Small intestine (tissue), 7 donors: ENCODE results near the gene CCSER1. TPM values are rescaled to one million over a fixed set of nuclear protein-coding genes. Genes with fewer than 3 reads are reported as not detected.
"Not testable (repeated sequence)": the region's sequence is repeated elsewhere in the genome, so short reads cannot be mapped to it uniquely, and the experiment has no call there.

Experiments
- DNase-seq, 2 donors: peaks; one replicate each; pipeline versions ENCODE4 v3.0.0 to v3.0.0-alpha.2; 2013
- FAIRE-seq: peaks from 2 replicates; lab custom pipeline; 2012; peaks lifted over from hg19 to GRCh38; lab: Jason Lieb, UNC
- H3K27ac ChIP-seq, 3 donors: one replicate each; pipeline ENCODE4 v1.5.1; 2013; ENCODE audit warnings: low read length in 2 of 3, mild to moderate bottlenecking in 2 of 3, control low read depth in 1 of 3, inconsistent platforms in 1 of 3, low read depth in 1 of 3, moderate library complexity in 1 of 3
- H3K27me3 ChIP-seq, 3 donors: one replicate each; pipeline ENCODE4 v1.6.1; 2013; ENCODE audit warnings: low read length in 3 of 3, inconsistent platforms in 1 of 3; ENCODE audit not compliant: control insufficient read depth in 3 of 3, insufficient read depth in 3 of 3
- H3K36me3 ChIP-seq, 3 donors: one replicate each; pipeline ENCODE4 v1.6.1; 2013; ENCODE audit warnings: low read length in 3 of 3, inconsistent platforms in 1 of 3, low read depth in 1 of 3, mild to moderate bottlenecking in 1 of 3, moderate library complexity in 1 of 3; ENCODE audit not compliant: control insufficient read depth in 3 of 3, insufficient read depth in 2 of 3
- H3K4me1 ChIP-seq, 3 donors: one replicate each; pipeline ENCODE4 v1.6.1; 2013; ENCODE audit warnings: low read length in 2 of 3, inconsistent platforms in 1 of 3, low read depth in 1 of 3, mild to moderate bottlenecking in 1 of 3, moderate library complexity in 1 of 3; ENCODE audit not compliant: control insufficient read depth in 3 of 3, insufficient read depth in 2 of 3
- H3K4me3 ChIP-seq, 3 donors: one replicate each; pipeline ENCODE4 v1.5.1; 2013; ENCODE audit warnings: low read length in 3 of 3, control low read depth in 1 of 3, inconsistent platforms in 1 of 3, low read depth in 1 of 3, mild to moderate bottlenecking in 1 of 3, moderate library complexity in 1 of 3
- H3K9me3 ChIP-seq, 2 donors: one replicate each; pipeline ENCODE4 v1.6.1; 2013; ENCODE audit warnings: low read depth in 1 of 2, low read length in 1 of 2; ENCODE audit not compliant: control insufficient read depth in 2 of 2, insufficient read depth in 1 of 2
- WGBS, 3 donors: extraction: QIAGEN DNeasy Blood & Tissue Kit; methylation state at CpG; one replicate each; pipeline ENCODE4 v1.1.7; 2013; 5-methylcytosine and 5-hydroxymethylcytosine counted together
- polyA plus RNA-seq, 4 donors: library from polyadenylated mRNA; stranded (reverse) in 3 of 4; unstranded in 1 of 4; fragments of 200-250 nt in 3 of 4; fragments of 120-200 nt in 1 of 4; gene quantifications; one replicate each; pipeline versions ENCODE4 v1.2.1 to v1.2.3, GENCODE V29; 2013
- donor health status: healthy with polysubstance abuse.
- donor health status: control.
- donor health status: control.
- donor health status: Bipolar disorder and iron deficiency.
- donor health status: healthy.

The CCSER1 gene
- polyA plus RNA-seq, 4 donors, result 3.5 to 8.7 (median 5.7) TPM

DNA sequence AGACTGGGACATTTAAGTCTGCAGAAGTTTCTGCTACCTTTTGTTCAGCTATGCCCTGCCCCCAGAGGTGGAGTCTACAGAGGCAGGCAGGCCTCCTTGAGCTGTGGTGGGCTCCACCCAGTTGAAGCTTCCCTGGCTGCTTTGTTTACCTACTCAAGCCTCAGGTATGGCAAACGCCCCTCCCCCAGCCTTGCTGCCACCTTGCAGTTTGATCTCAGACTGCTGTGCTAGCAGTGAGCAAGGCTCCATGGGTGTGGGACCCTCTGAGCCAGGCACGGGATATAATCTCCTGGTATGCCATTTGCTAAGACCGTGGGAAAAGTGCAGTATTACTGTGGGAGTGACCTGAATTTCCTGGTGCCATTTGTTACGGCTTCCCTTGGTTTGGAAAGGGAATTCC is 1026.8 kb downstream of the CCSER1 start:
- not testable (repeated sequence) for H3K36me3 ChIP-seq, H3K4me3 ChIP-seq, H3K27me3 ChIP-seq, FAIRE-seq, H3K4me1 ChIP-seq, H3K9me3 ChIP-seq, H3K27ac ChIP-seq, DNase-seq
- WGBS, 3 donors, result 82 to 85% (median 84%) methylated on average over 4 of the region's 4 CpGs

DNA sequence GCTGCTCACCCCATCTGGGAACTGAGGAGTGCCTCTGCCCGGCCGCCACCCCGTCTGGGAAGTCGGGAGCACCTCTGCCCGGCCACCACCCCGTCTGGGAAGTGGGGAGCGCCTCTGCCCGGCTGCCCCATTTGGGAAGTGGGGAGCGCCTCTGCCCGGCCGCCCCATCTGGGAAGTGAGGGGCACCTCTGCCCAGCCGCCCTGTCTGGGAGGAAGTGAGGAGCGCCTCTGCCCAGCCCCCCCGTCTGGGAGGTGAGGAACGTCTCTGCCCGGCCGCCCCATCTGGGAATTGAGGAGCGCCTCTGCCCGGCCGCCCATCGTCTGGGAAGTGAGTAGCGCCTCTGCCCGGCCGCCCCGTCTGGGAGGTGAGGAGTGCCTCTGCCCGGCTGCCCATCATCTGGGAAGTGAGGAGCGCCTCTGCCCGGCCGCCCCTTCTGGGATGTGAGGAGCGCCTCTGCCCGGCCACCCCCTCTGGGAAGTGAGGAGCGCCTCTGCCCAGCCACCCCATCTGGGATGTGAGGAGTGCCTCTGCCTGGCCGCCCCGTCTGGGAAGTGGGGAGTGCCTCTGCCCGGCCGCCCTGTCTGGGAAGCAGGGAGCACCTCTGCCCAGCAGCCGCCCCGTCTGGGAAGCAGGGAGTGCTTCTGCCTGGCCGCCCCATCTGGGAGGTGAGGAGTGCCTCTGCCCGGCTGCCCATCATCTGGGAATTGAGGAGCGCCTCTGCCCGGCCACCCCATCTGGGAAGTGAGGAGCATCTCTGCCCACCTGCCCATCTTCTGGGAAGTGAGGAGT is 1040.9 kb downstream of the CCSER1 start:
- not testable (repeated sequence) for H3K27ac ChIP-seq, H3K27me3 ChIP-seq, DNase-seq, H3K4me1 ChIP-seq, H3K36me3 ChIP-seq, FAIRE-seq, H3K4me3 ChIP-seq
- WGBS, 3 donors, result 89 to 94% (median 89%) methylated on average over 41 to 42 of the region's 42 CpGs
- H3K9me3 ChIP-seq, result peaks cover 0 to 21% of the 10 kb centered on the region in 2 donors

DNA sequence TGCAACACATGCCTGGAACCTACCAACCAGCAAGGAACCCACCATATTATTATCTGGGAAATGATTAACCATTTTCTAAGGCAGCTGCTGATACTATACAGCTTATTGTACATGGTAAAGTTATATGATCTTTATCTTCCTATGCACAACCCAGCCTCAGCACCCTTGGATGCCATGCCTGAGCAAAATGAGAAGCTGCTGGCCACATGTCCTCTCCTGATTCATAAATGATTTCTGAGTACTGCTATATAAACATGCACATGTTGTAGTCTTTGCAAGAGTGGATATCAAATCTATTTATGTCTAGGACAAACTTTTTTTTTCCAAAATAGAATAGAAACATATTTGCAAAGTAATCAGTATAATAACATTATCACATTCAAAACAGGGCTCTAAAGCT is 1043.6 kb downstream of the CCSER1 start:
- Histone ChIP-seq H3K27ac (no peak overlapping the region), H3K9me3 (peaks cover 0 to 10% of the 10 kb centered on the region in 2 donors), H3K4me1 (no peaks in the 10 kb centered on the region), H3K27me3 (no peaks in the 10 kb centered on the region), H3K36me3 (no peaks in the 10 kb centered on the region), H3K4me3 (no peak overlapping the region)
- DNase-seq (no peak), FAIRE-seq (no peak)

DNA sequence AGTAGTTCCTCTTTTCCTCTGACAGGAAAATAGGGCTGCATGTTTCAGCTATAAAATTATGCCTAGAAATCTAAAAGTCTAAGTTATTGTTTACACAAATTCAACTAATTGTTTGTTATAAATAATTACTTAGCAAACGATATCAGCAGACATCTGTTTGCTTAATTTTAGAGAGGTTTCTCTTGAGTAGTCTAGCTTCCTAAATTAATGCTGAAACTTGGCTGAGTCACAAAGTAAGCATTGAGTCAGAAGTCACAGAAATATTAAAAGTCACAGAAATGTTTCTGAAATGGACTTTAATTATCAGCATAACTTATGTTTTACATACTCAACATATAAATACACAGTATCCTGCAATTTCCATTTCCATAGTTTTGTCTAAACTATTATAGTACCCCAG is 1044.0 kb downstream of the CCSER1 start:
- Histone ChIP-seq H3K4me1 (no peaks in the 10 kb centered on the region), H3K27ac (no peak overlapping the region), H3K27me3 (no peaks in the 10 kb centered on the region), H3K4me3 (no peak overlapping the region), H3K9me3 (peaks cover 0 to 9% of the 10 kb centered on the region in 2 donors), H3K36me3 (no peaks in the 10 kb centered on the region)
- no peak for DNase-seq
- 58 to 69% (median 67%) methylated on average over 1 of the region's 1 CpG for WGBS, 3 donors
- no peak for FAIRE-seq

DNA sequence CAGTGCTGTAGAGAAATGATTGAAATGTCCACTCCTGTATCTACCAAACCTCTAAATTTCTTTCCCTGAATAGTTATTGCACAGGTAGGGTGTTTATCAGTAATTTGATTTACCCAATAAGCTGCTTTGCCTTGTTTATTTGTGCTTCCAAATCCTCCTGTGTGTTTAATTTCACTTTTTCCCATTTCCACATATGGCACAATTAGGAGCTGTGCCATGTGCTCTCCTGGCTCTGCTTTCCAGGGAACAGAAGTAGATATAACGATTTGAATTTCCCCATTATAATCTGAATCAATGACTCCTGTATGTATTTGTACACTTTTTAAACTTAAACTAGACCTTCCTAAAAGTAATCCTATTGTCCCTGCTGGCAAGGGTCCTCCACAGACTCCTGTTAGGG is 1057.9 kb downstream of the CCSER1 start:
- H3K4me3 ChIP-seq, H3K27me3 ChIP-seq, H3K4me1 ChIP-seq, H3K36me3 ChIP-seq, FAIRE-seq, H3K27ac ChIP-seq, DNase-seq: not testable (repeated sequence)
- peaks cover 0 to 20% of the 10 kb centered on the region in 2 donors for H3K9me3 ChIP-seq
- WGBS, 3 donors, result 64 to 79% (median 71%) methylated on average over 1 of the region's 1 CpG

DNA sequence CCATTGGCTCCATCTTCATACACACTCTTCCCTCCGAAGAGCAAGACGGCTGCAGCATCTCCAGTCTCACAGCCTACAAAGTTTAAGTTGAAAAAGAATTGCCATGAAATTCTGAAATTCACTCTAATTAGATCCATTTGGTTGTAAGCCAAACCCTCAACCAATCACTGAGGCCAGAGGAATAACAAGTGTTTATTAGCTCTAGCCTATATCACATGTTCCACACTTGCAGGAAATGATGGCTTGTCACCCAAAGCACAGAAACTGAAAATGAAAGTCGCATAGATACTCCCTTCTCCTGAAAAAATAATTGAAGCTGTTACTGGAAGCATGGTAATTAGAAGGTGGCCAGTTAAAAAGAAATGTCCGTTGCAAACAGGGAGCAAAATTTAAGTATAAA is 1071.8 kb downstream of the CCSER1 start:
- 60 to 78% (median 67%) methylated on average over 4 of the region's 4 CpGs for WGBS, 3 donors
- no peaks in the 10 kb centered on the region for H3K36me3 ChIP-seq
- FAIRE-seq, result no peak
- H3K27ac ChIP-seq, result no peak overlapping the region
- peak overlapping the region in 1 of 3 donors; percentile 19 for H3K4me3 ChIP-seq
- H3K27me3 ChIP-seq, result no peaks in the 10 kb centered on the region
- no peaks in the 10 kb centered on the region for H3K4me1 ChIP-seq
- no peaks in the 10 kb centered on the region for H3K9me3 ChIP-seq
- peak; percentile 23 to 50 for DNase-seq

DNA sequence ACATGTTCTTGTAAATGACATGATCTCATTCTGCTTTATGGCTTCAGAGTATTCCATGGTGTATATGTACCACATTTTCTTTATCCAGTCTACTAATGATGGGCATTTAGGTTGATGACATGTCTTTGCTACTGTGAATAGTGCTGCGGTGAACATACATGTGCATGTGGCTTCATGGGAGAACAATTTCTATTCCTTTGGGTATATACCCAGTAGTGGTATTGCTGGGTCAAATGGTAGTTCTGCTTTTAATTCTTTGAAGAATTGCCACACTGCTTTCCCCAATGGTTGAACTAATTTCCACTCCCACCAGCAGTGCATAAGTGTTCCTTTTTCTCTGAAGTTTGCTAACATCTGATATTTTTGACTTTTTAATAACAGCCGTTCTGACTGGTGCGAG is 1080.3 kb downstream of the CCSER1 start:
- H3K36me3 ChIP-seq, result no peaks in the 10 kb centered on the region
- no peaks in the 10 kb centered on the region for H3K27me3 ChIP-seq
- H3K9me3 ChIP-seq, result no peaks in the 10 kb centered on the region
- no peak for DNase-seq
- H3K4me3 ChIP-seq, result no peak overlapping the region
- 90 to 95% (median 92%) methylated on average over 3 of the region's 3 CpGs for WGBS, 3 donors
- H3K4me1 ChIP-seq, result no peaks in the 10 kb centered on the region
- no peak overlapping the region for H3K27ac ChIP-seq
- FAIRE-seq, result no peak

DNA sequence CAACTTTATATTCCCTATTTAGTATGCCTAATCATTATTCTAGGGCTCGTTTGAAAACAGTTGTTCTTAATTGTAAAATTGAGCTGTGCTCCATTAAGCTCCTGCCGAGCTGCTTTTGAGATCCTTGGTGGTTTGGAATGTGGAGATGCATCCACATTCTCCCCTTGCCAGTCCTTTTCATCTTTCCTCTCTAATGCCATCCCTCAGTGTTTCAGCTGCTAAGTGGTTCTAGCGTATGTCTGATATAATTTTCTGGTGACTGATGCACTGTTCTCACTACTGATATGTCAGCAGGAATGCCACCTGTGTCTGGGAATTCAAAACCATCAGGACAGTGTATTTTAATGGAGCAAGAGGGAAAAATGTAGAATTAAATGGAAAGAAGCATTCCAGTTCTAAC is 1085.0 kb downstream of the CCSER1 start:
- WGBS, 3 donors, result 61 to 62% (median 61%) methylated on average over 3 of the region's 3 CpGs
- FAIRE-seq, result no peak
- no peaks in the 10 kb centered on the region for H3K36me3 ChIP-seq
- H3K27me3 ChIP-seq, result no peaks in the 10 kb centered on the region
- H3K9me3 ChIP-seq, result no peaks in the 10 kb centered on the region
- no peaks in the 10 kb centered on the region for H3K4me1 ChIP-seq
- no peak overlapping the region for H3K27ac ChIP-seq
- H3K4me3 ChIP-seq, result no peak overlapping the region
- no peak for DNase-seq
